ENCODE results near the gene CTBP2.
"Not testable (repeated sequence)": the region's sequence is repeated elsewhere in the genome, so short reads cannot be mapped to it uniquely, and the experiment has no call there.

CTBP2 gene

DNA sequence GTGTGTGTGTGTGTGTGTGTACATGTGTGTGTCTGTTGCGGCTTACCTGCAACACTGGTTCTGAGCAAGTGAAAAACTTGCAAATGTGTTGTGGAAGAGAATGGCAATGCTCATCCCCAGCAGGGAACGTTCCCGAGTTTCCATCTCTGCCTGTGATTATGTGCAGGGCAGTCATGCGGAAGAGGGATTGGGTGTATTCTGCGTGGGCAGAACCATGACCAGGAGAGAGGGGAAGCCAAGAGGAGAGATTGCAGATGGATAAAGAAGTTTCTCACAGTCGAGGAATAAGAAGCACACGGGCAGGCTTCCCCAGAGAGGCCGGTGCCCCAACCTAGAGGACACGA lies 99.9 kb downstream of the CTBP2 start:
- no peak for DNase-seq

DNA sequence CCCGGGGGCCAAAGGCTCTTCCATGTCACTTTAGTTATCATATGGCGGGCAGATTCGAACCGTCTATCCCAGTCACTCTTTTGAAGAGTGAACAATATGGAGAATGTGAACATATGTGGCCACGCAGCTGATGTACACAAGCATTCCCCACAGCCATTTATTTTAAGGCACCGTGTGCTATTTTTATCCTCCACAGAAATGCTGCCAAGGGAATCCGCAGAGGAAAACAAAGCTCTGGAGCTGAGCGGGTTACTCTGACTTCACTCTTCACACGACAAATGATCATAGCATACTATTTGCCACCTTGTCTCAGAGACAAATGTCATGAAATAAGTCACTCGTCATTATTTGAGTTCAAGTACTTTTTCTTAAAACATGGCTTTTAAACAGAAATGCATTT lies 100.3 kb downstream of the CTBP2 start:
- DNase-seq = no peak

DNA sequence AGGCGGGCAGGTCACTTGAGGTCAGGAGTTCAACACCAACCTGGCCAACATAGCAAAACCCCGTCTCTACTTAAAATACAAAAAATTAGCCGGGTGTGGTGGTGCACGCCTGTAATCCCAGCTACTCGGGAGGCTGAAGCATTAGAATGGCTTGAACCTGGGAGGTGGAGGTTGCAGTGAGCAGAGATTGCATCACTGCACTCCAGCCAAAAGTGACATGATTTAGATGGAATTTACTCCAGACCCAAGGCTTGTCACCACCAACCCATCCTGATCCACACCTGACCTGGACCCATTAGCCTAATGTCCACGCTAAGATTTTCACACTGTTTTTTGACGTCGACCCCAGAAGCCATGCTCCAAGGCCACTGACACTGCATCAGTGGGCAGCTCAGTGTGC lies 101.0 kb downstream of the CTBP2 start:
- DNase-seq = not testable (repeated sequence)

DNA sequence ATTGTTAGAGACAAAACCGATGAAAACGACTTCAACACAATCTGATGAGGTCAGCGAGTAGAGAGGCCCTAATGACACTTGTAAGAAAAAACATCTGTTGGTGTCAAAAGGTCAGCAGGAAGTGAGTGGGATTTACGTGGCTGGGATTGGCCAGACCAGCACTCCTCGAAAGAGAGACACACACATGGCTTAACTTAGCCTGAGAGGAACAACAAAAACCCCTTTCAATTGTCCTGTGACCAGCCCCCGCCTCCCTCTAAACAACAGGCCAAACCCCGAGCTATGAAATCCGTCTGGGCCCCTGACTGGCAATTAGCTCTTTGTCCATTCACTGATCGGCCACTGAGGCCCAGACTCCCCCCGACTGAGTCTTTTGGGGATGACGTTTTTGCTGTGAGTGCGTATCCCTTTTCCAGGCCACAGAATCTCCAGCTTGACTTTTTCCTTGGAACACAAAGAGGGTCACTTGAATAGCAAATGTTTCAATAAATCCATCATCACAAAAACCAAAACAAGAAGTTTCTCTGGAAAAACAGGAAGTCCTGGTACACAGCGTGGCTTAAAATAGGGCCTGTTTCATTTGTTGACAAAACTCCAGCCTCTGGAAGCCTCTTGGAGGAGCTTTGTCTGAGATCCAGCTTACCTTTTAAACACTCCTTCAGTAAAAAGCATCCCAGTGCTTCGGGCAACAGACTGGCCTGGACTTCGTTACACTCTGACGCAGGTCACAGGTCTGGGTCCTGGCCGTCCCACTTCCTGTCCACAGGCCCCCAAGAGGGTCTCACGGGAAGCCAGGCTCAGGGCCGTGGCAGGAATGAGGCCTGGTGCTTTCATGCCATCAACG lies 103.0 kb downstream of the CTBP2 start:
- peak; percentile 91 for DNase-seq

DNA sequence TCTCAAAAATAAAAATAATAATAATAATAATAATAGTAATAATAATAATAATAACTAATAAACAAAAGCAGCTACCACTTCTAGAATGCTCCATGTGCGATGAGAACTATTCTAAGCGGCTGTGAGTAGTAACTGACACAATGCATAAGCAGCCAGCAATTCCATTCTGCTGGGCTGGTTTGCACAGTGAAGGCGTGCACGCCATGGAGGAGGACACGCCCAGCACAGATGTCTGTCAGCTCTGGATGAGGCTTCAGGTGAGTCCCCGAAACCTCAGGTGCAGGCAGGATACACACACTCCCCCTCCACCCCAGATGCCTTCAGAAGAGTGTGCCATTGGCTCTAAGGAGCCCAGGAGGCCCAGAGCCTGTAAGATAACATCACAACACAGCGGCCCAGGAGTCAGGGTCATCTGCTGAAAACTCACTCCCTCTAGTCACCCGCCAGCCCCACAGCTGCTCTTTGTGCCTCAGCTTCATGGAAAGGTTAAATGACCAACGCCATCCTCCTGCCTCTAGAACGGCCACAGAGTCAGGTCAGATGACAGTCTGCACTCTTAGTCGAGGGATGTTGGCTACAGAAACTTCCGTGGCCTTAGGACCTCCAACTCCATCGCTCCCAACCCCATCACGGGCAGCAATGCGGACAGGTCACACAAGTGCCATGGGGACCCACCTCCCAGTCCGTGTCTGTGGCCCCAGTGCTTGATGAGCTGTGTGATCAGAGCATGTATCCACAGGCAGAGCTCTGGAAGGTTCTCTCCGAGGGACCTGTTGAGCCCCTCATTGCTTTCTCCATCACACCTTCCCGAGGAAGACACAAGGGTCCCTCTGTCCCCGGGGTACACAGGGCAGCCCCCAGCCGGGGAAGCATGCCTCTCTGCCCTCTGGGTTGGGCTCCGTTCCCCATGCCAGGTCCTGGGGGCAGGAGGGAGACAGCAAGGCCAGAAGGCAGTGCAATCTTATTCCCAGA lies 103.9 kb downstream of the CTBP2 start:
- no peak for DNase-seq

DNA sequence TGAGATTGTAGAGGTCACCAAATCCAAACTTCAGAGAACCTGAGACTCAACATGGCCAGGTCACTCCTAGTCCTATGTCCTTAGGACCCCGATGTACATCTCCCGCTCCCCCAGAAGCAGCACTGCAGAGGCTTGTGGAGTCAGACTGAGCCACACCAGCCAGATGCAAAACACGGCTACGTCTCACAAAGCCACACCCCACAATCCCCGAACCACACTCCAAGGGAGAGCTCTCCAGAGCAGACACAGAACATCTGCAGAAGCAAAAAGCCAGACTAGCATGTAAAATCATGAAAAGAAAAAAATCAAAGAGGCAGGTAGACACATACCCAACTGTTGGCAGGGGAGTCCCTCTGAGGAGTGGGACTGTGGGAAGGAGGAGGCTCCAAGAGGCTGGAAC lies 104.9 kb downstream of the CTBP2 start:
- no peak for DNase-seq

DNA sequence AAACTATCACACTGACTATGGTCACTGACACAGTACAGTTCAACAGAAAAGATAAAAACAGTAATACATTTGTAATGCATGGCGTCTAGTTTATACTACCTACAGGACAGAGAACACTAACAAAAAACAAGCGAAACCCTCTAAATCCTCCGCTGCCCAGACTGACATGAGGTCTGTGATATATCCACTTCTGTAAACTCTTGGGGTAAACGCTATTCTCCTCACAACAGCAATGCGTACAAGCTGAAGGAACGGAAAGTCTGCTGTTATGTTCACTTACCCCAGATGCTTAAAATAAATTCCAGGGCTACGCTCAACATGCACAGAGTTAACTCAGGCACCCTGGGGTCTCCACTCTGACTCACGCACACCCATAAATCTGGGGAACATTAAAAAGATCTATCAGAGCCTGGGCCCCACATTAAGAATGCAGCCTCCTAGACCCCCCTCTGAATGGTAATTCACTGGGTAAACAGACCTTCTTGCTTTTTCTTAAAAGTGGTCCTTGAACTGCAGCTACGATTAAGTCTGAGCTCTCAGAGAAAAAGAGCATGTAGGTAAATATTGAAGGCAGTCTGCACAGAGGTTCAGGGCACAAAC lies 105.6 kb downstream of the CTBP2 start:
- DNase-seq = no peak

DNA sequence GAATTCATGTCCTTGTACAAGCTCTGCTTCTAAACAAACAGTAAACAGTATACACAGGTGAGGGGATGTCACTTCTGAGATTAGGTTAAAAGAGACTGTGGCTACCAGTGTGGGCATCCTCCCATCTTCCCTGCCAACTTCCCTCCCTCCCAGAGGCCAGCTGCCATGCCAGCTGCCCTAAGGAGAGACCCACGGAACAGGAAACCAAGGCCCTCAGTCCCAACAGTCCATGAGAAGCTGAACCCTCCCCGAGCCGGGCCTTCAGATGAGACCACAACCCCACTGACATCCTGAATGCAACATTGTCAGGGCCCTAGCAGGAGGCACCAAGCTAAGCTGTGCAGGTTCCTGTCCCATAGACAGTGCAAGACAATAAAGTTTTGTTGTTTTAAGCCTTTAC lies 106.1 kb downstream of the CTBP2 start:
- DNase-seq = no peak

DNA sequence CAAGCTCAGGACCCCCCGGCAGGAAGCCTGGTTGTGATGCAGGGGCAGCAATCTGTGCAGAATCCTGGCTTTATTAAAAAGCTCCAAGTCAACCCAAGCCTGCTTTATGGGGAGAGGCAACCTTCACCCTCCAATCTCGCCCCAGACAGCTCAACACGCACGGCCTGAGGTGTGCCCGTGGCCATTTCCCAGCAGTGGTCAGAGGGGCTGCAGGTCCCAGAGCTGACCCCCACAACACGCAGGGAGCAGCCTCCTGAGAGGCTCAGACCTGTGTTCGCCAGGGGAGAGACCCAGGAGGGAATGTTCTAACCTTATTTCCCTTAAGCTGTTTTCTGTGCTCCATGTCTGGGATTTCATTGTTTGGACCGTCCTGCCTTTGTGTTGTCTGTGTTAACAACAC lies 108.2 kb downstream of the CTBP2 start:
- DNase-seq = no peak

DNA sequence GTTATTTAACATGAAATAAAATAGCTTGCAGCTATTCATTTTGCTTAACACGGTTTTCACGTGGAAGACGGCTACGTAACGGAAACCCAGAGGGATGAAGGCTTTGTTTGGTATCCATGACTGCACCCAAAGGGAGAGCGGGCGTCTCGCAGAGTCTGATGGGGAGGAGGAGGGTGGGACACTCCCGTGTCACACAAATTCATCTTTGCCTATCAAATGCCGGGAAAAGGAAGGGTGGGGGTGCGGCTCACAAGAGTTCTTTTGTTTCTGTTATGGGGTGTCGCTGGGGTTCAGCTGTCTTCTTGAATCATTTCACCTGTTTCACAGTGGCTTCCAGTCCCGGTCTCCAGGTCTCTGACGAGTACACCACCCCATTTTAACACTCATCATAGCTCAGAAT lies 110.0 kb downstream of the CTBP2 start:
- no peak for DNase-seq

DNA sequence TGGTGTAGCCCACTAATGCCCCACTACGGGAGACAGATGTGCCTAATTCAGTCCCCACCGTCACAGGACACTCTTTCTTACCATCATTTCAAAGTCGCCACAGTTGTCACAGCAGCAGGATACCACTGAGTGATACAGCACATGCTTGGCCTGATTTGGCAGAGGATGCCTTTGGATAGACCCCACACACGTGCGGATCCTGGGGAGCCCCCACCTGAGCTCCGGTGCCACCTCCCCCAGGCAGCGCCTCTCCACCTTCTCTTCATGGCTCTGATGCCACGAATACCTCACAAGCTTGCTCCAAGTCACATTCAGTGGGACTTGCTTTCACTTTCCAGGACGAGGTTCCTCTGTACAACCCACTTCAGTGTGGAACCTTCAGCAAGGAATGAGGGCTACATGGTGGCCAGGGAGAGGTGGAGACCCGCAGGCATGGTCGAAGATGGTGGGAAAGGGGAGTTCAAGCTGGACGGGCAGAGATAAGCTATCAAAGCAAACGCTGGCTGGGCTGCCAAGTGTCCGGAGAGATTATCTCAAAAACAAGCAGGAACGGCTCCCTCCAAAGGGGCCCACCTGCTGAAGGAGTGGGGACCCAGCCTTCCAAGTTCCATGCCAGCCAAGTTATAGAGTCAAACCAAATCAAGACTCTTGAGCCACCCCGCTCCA lies 111.0 kb downstream of the CTBP2 start:
- peak; percentile 16 for DNase-seq

DNA sequence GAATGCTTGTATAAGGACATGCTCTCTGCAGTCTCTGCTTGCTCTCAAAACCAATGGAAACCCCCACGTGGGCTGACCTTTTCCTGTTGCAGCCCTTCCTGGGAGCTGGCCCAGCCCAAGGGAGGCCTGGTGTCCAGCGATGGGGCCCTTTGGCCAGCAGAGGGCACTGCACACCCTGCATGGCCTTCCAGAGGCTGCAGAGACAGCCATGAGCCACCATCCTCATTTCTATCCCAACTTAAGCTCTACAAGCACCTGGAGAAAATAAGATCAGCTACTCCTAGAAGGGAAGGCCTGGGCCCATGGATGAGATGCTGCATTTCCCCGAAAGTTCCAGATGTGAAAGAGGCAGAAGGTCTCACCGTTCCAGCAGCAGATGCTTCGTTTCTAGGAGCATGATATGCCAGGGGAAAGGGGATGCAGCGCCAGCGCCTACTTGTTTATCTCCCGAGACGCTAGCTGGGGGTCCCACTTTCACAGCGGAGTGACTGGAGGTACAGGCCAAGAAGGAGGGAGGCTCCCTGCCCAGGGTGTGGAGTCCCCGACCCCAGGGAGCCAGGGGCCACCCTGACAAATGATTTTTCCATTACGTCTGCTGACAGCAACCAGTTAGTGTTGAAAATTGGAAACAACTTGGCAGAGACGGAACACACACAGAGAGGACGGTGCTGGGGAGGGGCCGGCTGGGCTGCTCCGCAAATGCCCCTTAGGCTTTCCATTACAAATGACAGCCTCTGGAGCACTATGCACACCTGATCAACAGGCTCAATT lies 112.1 kb downstream of the CTBP2 start:
- peak; percentile 85 for DNase-seq

DNA sequence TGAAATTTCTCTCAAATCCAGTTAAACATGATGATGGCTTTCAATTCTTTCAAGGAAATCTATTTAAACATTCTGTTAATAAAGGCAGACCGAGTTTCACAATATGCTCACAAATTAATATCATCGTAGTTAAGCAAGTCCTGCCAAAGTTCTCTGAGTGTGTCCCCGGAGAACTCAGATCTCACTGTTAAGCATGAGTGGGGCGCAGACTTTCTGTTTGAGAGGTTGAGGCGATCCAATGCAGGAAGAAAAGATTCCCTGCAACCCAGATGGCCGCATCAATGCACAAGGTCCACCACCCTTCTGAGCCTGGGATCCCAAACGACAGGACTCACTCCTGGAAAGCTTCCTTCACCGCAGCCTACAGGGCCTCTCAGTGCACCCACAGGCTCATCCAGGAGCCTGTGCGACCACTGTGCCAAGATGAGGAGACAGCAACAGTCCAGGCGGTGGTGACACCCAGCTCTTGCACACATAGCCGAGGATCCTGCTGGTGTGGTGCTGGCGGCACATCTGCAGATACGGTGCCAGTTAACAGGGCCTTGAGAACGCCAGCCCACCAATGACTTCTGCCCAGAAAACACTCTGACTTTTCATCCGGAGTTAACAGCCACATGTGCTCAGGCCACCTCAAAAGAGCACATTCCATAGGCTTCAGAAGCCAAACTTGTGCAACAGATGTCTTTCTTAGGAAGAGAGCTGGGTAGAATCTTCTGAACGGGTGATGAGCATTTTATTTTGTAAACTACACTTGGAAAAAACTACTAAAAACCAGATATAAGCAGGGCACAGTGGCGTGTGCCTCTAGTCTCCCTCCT lies 116.3 kb downstream of the CTBP2 start:
- no peak for DNase-seq

DNA sequence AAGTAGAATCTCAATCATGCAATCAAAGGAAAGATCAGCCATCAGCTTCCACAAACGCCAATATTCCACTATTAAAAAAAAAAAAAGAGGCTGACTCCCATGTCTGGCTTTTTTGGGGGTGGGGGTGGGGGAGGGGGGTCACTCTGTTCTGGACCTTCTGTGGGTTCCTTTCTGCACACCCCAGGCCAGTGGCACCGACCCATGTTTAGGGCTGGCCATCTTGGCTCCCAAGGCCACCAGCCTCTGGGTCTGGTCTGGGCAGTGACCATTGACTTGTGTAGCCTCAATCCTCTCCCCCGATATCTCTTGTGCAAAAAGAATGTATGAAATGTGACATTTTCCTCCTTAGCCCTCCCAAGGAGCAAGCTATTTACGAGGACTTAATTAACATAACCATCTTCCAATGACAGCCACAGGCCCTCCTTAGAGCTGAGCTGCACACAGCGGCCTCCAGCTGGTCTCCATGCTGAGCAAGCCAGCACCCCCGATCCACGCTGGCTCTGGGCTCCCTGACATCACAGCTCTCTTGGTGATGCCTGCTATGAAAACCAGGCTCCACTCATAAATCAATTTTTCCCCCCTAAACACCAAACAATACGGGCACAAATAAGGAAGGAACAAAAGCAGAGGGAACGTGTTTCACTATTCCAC lies 118.4 kb downstream of the CTBP2 start:
- DNase-seq = no peak

DNA sequence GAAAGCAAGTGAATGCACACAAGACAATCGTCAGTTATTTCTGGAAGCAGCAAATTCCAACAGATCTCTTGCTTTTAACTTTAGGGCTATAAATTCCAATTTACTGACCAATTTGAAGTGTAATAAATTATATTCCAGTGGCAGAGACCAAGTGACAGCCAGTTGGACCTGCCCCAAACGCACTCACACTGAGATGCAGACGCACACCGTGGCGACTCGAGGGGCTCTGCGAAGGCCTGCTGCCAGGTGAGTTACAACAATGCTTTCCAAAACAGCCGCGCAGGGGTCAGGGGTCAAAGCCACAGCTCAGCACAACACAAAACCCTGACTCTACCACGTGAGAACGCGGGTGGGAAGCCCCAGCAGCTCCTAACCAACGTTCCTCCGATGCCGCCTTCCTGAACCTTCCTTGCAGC lies 121.0 kb downstream of the CTBP2 start:
- no peak for DNase-seq

DNA sequence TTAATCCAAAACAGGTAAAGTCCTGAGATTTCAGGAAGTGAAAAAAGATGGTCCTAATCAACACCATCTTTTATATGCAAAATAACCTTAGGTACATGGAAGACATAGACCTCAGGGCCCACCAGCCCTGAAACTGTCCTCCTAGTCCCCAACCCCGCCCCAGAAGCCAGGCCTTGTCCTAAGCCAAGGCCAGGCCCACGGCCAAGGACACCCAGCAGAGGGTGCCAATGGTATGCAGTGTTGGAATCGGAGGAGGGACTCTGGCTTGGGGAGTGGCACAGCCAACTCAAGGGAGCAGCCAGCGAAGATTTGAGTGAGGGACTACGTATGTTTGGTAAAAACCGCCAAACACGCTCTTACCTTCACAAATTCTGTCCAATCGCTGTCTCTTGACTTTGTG lies 121.7 kb downstream of the CTBP2 start:
- DNase-seq = peak; percentile 10

DNA sequence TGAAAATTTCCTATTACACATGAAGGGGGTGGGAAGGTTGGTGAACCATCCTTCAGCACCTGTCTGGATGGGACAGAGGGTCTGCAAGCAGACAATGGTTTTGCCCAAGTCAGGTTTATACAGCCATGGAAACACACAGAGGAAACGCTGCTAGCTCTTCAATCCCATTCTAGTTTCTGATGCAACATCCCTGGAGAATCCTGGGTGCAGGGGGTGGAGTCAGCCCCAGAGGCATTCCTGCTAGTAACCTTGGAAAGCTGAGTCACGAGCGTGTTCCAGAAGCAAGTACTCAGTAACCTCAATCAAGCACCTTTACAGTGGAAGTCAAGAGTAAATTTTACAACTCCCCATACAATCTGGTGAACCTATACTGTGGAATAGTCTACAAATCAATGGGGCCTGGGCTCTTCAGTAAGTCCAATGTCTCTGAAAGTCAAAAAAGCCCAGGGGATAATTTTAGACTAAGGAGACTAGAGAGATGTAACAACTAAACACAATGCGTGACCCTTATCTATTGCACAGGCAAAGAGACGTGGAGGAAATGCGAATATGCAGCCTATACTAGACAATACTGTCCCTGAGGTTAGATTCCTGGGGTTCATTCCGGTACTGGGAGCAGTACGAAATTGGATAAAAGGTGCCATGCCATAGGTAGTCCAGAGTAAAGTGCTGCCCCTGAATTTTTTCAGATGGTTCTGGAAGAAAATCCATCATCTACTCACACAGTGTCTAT lies 123.1 kb downstream of the CTBP2 start:
- no peak for DNase-seq

DNA sequence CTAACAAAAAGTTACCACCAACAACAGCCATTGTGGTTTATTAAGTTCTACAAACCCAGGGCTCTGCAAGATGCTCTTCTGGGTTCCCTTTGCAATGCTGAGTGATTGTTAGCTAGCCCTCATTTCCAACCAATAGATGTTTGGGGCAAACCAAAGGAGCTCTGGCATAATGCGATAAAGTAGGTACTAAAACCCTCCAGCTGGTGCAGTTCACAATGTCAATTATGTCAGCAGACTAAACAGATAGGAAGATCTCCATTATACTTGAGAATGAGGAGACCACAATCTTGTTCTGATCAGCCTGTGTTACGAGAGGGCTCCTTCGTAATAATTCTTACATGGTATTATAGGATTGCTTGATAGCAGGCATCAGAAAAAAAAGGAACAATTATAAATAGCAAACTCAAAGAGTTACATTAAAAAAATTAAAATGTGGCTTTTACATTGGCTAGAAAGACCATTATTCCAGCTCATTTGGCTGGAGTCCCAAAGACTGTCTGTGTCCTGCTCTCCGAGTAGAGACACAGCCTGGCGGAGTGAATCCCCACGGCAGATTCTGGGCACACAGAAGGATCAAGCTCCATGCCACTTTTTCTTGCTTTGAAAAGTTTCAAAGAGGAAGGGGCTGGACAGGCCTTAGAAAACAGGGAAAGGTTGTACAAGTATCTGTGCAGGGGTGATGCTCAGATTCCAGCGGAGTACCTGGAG lies 124.6 kb downstream of the CTBP2 start:
- no peak for DNase-seq

DNA sequence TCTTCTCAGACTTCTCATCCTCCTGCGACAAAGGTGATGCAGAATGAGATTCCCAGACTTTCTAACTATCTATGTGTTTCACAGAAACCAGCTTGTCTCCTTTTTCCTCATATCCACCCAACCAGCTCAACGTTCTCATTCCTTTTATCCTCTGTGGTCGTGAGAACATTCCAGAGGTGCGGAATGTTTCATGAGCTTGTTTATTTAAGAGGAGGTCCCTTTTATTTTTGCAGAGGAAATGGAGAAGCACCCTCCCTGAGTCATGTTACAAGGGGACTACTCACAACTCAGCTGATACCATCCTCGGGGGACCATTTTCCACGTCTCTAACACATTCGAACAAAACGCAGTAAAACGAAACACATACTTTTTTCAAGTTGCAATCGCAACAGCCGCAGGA lies 125.2 kb downstream of the CTBP2 start:
- no peak for DNase-seq
